HepG2 (cell line): ENCODE results near the gene PARS2. TPM values are rescaled to one million over a fixed set of nuclear protein-coding genes. Genes with fewer than 3 reads are reported as not detected.
A peak's percentile ranks its signal among the peaks of the same experiment; 100 is the strongest.

ENCODE experiments used
- AHR ChIP-seq: IDR thresholded peaks from 2 replicates; pipeline ENCODE4 v1.6.1; 2018; ENCODE audit warnings: missing genetic modification reagents, missing compliant biosample characterization
- HNRNPK ChIP-seq: fragments of 200-400 bp; formaldehyde crosslinking; IDR thresholded peaks from 2 replicates; pipeline ENCODE4 v1.6.1; 2018; ENCODE audit warnings: low read length, low read depth, moderate library complexity, mild to moderate bottlenecking; ENCODE audit not compliant: poor library complexity, severe bottlenecking
- KDM6A ChIP-seq: IDR thresholded peaks from 2 replicates; pipeline ENCODE4 v1.6.1; 2016; ENCODE audit warnings: low read depth
- RFX3 ChIP-seq: IDR thresholded peaks from 2 replicates; pipeline ENCODE4 v1.6.1; 2016; ENCODE audit warnings: missing biosample characterization, missing genetic modification reagents
- TBL1XR1 ChIP-seq: fragments of 150-350 bp; IDR thresholded peaks from 2 replicates; pipeline ENCODE4 v1.6.1; 2014; ENCODE audit warnings: borderline replicate concordance, low read length; ENCODE audit not compliant: partially characterized antibody
- ZEB1 ChIP-seq: IDR thresholded peaks from 2 replicates; pipeline ENCODE4 v1.6.1; 2012; ENCODE audit warnings: mild to moderate bottlenecking, low read depth, inconsistent platforms; ENCODE audit not compliant: insufficient replicate concordance
- ZNF3 ChIP-seq: IDR thresholded peaks from 2 replicates; pipeline ENCODE4 v1.7.0; 2017; ENCODE audit warnings: inconsistent platforms
- ZNF777 ChIP-seq: sonication (generic); formaldehyde crosslinking; IDR thresholded peaks from 2 replicates; pipeline ENCODE4 v1.4.0; 2020; ENCODE audit warnings: missing genetic modification reagents
- polyA plus RNA-seq, 8 experiments: library from polyadenylated mRNA; depleted of rRNA in 3 of 8; stranded (reverse) in 7 of 8; unstranded in 1 of 8; fragments of >200 nt; fragmentation: Illumina TruSeq in 4 of 8; extraction: Trizol in 4 of 8; gene quantifications; 2 replicates each; pipeline versions ENCODE4 v1.2.1 to v1.2.3, GENCODE V29; 2011 to 2016; ENCODE audit warnings: low read depth in 4 of 8, missing spikeins in 1 of 8, mixed read lengths in 1 of 8; ENCODE audit not compliant: insufficient read depth in 1 of 8
- total RNA-seq, 5 experiments: library from RNA; depleted of rRNA; stranded (reverse); fragments of >200 nt; fragmentation: Illumina TruSeq; extraction: Trizol; gene quantifications; 2 replicates each; pipeline ENCODE4 v1.2.3, GENCODE V29; 2016; ENCODE audit warnings: low read depth in 1 of 5
- TF ChIP-seq, protein P1 (sequence below): sonication (generic); formaldehyde crosslinking; IDR thresholded peaks from 2 replicates; pipeline ENCODE4 v1.4.0; 2020; ENCODE audit warnings: missing genetic modification reagents
- TF ChIP-seq, protein P2 (sequence below): sonication (generic); formaldehyde crosslinking; IDR thresholded peaks from 2 replicates; pipeline ENCODE4 v1.4.0; 2020; ENCODE audit warnings: mild to moderate bottlenecking, missing genetic modification reagents
- TF ChIP-seq, protein P3 (sequence below): sonication (generic); formaldehyde crosslinking; IDR thresholded peaks from one replicate; pipeline ENCODE4 v1.5.1; 2020; ENCODE audit warnings: mild to moderate bottlenecking, missing genetic modification reagents; ENCODE audit errors: not compliant biosample characterization
- TF ChIP-seq, protein P4 (sequence below): sonication (generic); formaldehyde crosslinking; IDR thresholded peaks from 2 replicates; pipeline ENCODE4 v1.5.1; 2020; ENCODE audit warnings: missing genetic modification reagents, mild to moderate bottlenecking, borderline replicate concordance

The PARS2 gene
- total and polyA plus RNA-seq, 2 of the 13 experiments (the other 11 are each of a cell fraction or from before 2014, with no cell fraction given): 2.4 to 4.6 TPM

DNA sequence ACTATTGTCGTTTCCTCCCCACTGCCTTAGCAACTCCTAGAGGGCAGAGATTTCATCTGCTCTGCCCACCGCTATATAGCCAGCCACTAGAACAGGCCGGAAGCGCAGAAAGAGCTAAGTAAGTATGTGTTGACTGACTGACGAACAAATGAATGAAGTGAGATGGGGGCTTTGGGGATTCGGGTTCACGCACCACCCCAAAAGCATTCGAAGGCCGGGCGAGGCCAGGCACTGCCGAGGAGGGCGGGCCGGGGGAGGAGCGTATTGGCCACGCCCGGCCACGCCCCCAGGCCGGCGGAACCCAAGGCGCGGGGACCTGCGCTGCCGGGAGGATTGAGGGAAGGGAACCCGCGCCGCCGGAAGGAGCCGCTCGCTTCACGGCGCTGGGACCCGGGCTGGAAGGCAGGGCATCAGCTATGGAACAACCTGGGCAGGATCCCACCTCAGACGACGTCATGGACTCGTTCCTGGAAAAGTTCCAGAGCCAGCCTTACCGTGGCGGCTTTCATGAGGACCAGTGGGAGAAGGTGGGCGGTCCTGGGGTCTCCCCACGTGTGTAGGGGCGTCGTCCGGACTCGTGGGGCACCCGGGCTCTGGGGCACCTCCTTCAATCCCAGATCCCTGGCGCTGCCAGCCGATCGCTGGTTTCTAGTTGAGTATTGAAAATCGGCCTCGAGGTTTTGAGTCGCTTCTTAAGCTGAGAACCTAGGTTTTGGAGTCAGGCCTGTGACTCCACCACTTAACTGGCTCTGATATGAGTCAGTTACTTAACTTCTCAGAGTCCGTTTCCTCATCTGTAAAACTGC, 48.6 kb downstream of the PARS2 start, which contains the start of gene TTC4 (continued):
- TF ChIP-seq, protein P1, sequence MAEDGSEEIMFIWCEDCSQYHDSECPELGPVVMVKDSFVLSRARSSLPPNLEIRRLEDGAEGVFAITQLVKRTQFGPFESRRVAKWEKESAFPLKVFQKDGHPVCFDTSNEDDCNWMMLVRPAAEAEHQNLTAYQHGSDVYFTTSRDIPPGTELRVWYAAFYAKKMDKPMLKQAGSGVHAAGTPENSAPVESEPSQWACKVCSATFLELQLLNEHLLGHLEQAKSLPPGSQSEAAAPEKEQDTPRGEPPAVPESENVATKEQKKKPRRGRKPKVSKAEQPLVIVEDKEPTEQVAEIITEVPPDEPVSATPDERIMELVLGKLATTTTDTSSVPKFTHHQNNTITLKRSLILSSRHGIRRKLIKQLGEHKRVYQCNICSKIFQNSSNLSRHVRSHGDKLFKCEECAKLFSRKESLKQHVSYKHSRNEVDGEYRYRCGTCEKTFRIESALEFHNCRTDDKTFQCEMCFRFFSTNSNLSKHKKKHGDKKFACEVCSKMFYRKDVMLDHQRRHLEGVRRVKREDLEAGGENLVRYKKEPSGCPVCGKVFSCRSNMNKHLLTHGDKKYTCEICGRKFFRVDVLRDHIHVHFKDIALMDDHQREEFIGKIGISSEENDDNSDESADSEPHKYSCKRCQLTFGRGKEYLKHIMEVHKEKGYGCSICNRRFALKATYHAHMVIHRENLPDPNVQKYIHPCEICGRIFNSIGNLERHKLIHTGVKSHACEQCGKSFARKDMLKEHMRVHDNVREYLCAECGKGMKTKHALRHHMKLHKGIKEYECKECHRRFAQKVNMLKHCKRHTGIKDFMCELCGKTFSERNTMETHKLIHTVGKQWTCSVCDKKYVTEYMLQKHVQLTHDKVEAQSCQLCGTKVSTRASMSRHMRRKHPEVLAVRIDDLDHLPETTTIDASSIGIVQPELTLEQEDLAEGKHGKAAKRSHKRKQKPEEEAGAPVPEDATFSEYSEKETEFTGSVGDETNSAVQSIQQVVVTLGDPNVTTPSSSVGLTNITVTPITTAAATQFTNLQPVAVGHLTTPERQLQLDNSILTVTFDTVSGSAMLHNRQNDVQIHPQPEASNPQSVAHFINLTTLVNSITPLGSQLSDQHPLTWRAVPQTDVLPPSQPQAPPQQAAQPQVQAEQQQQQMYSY: peak; percentile 21; the same call in 1 of the 2 replicates
- TF ChIP-seq, protein P2, sequence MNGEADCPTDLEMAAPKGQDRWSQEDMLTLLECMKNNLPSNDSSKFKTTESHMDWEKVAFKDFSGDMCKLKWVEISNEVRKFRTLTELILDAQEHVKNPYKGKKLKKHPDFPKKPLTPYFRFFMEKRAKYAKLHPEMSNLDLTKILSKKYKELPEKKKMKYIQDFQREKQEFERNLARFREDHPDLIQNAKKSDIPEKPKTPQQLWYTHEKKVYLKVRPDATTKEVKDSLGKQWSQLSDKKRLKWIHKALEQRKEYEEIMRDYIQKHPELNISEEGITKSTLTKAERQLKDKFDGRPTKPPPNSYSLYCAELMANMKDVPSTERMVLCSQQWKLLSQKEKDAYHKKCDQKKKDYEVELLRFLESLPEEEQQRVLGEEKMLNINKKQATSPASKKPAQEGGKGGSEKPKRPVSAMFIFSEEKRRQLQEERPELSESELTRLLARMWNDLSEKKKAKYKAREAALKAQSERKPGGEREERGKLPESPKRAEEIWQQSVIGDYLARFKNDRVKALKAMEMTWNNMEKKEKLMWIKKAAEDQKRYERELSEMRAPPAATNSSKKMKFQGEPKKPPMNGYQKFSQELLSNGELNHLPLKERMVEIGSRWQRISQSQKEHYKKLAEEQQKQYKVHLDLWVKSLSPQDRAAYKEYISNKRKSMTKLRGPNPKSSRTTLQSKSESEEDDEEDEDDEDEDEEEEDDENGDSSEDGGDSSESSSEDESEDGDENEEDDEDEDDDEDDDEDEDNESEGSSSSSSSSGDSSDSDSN: peak; percentile 73; the same call in 1 of the 2 replicates
- TF ChIP-seq ZNF777 (CRISPR knock-in tag): peak; percentile 58; the same call in 1 of the 2 replicates
- TF ChIP-seq ZEB1: no peak
- TF ChIP-seq, protein P3, sequence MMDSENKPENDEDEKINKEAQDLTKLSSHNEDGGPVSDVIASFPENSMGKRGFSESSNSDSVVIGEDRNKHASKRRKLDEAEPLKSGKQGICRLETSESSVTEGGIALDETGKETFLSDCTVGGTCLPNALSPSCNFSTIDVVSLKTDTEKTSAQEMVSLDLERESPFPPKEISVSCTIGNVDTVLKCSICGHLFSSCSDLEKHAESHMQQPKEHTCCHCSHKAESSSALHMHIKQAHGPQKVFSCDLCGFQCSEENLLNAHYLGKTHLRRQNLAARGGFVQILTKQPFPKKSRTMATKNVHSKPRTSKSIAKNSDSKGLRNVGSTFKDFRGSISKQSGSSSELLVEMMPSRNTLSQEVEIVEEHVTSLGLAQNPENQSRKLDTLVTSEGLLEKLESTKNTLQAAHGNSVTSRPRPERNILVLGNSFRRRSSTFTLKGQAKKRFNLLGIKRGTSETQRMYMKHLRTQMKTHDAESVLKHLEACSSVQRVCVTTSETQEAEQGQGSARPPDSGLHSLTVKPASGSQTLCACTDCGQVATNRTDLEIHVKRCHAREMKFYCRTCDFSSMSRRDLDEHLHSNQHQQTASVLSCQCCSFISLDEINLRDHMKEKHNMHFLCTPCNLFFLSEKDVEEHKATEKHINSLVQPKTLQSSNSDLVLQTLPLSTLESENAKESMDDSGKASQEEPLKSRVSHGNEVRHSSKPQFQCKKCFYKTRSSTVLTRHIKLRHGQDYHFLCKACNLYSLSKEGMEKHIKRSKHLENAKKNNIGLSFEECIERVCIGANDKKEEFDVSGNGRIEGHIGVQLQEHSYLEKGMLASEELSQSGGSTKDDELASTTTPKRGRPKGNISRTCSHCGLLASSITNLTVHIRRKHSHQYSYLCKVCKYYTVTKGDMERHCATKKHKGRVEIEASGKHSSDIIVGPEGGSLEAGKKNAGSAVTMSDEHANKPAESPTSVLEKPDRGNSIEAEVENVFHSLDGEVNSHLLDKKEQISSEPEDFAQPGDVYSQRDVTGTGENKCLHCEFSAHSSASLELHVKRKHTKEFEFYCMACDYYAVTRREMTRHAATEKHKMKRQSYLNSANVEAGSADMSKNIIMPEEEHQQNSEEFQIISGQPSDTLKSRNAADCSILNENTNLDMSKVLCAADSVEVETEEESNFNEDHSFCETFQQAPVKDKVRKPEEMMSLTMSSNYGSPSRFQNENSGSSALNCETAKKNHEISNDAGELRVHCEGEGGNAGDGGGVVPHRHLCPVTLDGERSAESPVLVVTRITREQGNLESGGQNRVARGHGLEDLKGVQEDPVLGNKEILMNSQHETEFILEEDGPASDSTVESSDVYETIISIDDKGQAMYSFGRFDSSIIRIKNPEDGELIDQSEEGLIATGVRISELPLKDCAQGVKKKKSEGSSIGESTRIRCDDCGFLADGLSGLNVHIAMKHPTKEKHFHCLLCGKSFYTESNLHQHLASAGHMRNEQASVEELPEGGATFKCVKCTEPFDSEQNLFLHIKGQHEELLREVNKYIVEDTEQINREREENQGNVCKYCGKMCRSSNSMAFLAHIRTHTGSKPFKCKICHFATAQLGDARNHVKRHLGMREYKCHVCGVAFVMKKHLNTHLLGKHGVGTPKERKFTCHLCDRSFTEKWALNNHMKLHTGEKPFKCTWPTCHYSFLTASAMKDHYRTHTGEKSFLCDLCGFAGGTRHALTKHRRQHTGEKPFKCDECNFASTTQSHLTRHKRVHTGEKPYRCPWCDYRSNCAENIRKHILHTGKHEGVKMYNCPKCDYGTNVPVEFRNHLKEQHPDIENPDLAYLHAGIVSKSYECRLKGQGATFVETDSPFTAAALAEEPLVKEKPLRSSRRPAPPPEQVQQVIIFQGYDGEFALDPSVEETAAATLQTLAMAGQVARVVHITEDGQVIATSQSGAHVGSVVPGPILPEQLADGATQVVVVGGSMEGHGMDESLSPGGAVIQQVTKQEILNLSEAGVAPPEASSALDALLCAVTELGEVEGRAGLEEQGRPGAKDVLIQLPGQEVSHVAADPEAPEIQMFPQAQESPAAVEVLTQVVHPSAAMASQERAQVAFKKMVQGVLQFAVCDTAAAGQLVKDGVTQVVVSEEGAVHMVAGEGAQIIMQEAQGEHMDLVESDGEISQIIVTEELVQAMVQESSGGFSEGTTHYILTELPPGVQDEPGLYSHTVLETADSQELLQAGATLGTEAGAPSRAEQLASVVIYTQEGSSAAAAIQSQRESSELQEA (CRISPR knock-in tag): peak; percentile 36
- TF ChIP-seq HNRNPK: peak; percentile 76
- TF ChIP-seq KDM6A (CRISPR knock-in tag): no peak
- TF ChIP-seq TBL1XR1: peak; percentile 59
- peak; percentile 91 for TF ChIP-seq AHR
- TF ChIP-seq RFX3 (CRISPR knock-in tag): no peak
- TF ChIP-seq ZNF3 (CRISPR knock-in tag): no peak
- TF ChIP-seq, protein P4, sequence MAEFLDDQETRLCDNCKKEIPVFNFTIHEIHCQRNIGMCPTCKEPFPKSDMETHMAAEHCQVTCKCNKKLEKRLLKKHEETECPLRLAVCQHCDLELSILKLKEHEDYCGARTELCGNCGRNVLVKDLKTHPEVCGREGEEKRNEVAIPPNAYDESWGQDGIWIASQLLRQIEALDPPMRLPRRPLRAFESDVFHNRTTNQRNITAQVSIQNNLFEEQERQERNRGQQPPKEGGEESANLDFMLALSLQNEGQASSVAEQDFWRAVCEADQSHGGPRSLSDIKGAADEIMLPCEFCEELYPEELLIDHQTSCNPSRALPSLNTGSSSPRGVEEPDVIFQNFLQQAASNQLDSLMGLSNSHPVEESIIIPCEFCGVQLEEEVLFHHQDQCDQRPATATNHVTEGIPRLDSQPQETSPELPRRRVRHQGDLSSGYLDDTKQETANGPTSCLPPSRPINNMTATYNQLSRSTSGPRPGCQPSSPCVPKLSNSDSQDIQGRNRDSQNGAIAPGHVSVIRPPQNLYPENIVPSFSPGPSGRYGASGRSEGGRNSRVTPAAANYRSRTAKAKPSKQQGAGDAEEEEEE (CRISPR knock-in tag): no peak
